HG02884 (cell line): ENCODE measurements around the gene FGFR3.
"Not testable (repeated sequence)": the region's sequence is repeated elsewhere in the genome, so short reads cannot be mapped to it uniquely, and the experiment has no call there.

Source experiments
- ATAC-seq: cut with Tn5 transposase; IDR thresholded peaks from one replicate; pipeline ENCODE4 v1.9.1; 2021; ENCODE audit warnings: mild to moderate bottlenecking, moderate library complexity; ENCODE audit not compliant: unreplicated experiment

Gene FGFR3

DNA sequence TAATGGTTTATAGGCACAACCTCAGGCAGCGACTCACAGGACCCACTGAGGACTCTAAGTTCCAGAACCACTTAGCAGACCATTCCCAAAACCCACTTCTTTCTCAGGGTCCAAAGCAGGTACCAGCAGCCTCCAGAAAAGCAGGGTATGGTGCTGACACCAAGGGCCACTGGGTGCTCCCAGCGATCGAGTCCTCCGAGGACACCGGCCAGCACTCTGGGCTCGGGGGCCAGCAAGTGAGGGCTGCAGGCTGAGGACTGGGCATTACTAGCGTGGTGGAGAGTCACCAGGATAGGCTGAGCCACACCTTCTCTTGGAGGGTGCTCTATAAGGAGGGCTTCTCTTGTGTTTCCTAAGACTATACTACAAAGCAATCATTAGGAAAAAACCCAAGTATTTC is 43.6 kb downstream of the FGFR3 start:
- ATAC-seq = no peak

GRCh38 chr4:1837069-1837468 is 44.0 kb downstream of the FGFR3 start:
- ATAC-seq = no peak

DNA sequence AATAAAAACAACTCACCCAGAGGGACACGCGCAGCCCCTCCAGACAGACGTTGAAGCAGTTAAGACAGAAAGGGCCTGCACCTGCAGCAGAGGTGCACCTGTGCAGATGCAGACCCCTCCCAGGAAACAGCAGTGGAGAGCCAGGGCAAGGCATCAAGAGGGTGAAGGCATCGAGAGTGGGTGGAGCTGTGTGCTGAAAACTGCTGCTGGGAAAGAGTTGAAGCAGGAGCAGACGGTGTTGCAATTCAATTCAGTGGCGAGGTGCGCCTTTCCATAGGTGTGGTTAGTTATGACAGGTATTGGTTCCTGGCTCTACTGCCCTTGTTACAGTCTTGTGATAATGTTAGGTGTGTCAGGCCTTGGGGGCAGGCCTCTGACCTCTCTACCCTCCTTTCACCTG is 46.2 kb downstream of the FGFR3 start:
- ATAC-seq = no peak

GRCh38 chr4:1841201-1841886 is 48.3 kb downstream of the FGFR3 start:
- ATAC-seq = no peak

DNA sequence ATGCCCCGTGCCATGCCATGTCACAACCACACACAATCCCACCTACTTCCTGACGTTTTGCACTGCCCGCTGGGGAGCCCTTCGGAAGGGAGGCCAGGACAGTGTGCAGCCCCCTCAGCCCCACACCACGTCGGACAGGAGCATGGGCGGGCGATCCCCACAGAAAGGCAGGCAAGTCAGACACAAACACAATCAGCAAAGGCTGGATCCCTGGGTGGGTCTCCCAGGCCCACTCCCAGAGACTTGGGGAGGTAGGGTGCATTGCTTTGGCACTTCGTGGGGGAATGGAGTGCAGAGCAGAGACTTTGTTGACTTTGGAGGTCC is 48.8 kb downstream of the FGFR3 start:
- ATAC-seq = no peak

DNA sequence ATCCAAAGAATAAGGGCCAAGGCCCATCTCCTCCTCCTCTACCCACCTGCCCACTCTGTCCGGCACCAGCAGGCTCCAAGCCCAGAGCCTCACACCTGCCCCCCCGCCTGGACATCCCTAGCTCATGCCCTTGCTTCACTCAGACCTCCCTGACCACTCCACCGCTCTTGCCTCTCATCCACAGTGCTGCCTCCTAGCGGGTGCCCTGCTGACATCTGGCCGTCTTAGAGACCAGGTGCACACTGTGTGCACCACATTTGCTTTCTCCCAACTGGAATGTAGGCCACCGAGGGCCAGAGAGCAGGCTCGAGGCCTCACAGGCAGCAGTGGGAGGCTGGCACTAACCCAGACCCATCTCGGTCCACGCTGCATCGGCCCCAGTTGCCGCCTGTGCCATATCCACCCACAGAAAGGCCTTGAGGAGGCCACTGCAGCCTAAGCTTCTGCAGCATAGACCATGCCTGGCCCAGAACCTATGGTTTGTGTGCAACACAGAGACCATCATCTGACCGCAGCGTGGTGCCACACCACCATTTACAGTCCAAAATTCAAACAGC is 49.3 kb downstream of the FGFR3 start:
- ATAC-seq = no peak

GRCh38 chr4:1842993-1843448 is 49.9 kb downstream of the FGFR3 start:
- ATAC-seq = no peak

DNA sequence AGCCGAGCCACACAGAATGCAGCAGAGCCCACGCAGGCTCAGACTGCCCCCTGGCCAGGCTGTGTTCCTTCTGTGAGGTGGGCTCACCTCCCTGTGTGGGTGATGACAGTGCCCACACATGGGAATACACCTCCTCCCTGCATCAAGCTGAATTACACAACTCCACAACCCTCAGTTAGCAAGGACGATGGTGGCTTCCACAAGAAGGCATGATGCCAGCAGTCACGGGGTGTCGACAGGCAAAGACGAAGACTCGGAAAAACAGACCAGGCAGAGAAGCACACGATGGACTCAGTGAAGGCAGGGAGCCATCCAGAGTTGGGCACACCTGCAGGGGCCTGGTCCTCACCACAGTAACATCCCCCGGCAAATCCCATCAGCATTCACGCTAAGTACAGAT is 50.8 kb downstream of the FGFR3 start:
- no peak for ATAC-seq

GRCh38 chr4:1844618-1845017 is 51.5 kb downstream of the FGFR3 start:
- ATAC-seq = not testable (repeated sequence)

GRCh38 chr4:1846580-1846979 is 53.5 kb downstream of the FGFR3 start:
- no peak for ATAC-seq

- ATAC-seq = no peak
These were observed 57.2 kb downstream of the FGFR3 start for GRCh38 chr4:1850276-1850675.

DNA sequence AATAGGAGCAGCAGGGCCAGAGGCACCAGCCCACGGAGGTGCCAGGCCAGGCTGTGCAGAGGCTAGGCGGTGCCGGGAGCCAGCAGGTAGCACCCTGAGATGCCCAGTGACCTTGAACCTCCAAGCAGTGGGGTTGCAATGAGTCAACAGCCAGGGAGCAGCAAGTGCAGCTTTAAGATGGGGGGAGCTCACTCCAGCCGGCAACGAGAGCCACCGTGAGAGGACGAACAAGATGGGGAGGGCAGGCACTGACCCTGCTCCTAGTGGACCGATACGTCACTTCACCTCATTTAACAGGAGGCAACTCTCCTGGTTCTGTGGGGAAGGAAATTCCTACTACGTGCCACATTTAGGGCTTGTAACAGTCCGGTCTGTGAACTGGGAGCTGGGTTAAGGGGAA is 58.1 kb downstream of the FGFR3 start:
- ATAC-seq = no peak

DNA sequence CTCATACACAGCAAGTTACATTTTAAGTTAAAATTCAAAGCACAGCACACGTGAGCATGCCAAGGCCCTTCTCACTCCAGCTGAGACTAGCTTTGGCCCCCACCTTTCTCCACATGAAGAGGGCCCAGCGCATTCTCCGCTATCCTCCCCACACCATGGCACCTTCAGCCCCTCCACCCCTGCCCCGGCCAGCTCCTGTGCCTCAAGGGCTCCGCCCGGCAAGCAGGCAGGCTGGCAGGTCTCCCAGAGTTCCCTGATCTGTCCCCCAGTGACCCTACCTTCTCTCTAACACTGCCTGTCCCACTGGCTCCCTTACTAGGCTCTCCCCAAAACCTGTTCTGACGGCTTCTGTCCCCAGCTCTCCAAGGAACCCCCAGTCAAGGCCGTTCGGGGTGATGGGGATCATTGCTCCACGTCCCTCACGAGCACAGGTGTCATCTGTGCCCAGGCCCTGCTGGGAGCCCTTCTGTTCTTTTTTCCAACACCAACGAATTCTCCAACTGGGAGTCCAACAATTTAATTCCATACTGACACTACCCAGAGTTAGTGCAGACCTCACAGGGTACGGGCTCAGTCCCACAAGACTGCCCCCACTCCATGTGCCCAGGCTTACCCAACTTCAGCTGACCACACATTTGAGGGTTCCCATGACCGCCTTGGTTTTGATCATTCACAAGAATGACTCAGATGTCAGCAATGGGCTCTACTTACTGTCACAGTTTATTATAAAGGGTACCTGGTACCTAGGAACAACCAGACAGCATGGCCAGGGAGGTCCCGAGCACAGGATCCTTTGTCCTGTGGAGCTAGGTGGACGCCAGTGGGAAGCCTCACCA is 58.7 kb downstream of the FGFR3 start:
- ATAC-seq = no peak

DNA sequence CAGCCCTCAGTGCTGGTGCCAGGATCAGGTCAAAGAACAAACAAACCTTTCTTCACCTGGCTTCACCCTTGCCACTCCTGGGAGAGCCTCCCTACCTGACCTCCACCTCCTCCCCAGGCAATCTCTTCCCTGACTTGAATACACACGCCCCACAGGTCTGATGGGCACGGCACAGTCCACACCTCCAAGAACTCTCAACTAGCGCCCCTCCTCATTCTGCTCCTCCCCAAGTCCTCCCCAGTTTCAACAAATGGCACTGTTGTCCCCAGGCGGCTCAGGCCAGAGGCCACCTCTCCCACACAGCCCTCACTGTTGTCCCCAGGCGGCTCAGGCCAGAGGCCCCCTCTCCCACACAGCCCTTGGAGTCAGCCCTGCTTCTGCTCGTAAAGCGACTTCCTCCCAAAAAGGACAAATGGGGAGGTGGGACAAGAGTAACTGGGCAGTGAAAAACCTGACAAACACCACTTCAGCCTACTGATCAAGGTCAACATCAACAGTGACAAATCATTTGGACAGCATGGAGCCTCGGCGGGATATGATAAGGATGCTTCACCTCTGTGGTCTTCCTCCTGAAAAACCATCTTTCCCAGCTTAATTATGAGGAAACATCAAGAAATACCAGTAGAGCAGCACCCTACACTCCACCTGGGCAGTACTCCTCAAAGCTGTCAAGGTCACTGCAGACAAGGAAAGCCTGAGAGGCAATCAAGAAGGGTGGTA is 60.0 kb downstream of the FGFR3 start:
- no peak for ATAC-seq

- no peak for ATAC-seq
These were observed 61.7 kb downstream of the FGFR3 start for GRCh38 chr4:1854752-1855151.

DNA sequence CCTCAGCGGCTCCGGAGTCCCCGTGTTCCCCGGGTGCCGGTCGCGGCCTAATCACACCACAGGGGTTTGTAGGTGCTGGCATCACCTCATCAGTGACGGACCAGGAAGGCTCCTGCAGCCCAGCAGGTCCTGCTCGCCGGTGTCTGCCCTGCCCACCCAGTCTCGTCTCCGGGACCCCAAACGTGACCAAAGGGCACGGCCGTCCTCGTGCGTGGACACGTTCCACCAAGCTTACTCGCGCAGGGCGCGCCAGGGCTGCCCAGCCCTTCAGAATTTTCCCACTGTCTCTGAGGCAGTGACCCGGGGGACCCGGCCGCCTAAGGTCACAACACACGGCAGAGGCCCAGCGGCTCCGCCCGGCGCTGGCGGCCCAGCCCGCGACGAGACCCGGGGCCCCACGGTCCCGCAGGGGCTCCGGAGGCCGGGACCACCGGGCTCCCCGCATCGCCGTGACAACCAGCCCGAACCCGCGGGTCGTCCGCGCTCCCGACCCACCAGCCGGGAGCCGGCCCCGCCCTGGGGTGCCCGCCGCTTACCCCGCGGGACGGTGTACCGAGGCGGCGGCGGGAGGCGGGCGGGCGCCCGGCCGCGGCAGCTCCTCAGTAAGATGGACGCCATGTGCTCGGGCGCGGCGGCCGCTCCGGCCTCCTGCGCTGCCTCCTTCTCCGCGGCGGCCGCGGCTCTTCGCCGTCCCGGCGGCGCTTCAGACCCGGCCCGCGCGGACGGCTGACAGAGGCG is 62.4 kb downstream of the FGFR3 start:
- peak; percentile 22 for ATAC-seq

- peak; percentile 82 for ATAC-seq
These were observed 63.2 kb downstream of the FGFR3 start, which contains the start of gene LETM1 for GRCh38 chr4:1856071-1856942. LETM1 (minus strand) TSS chr4:1856156; CDS start chr4:1855950, 206 bp downstream.

DNA sequence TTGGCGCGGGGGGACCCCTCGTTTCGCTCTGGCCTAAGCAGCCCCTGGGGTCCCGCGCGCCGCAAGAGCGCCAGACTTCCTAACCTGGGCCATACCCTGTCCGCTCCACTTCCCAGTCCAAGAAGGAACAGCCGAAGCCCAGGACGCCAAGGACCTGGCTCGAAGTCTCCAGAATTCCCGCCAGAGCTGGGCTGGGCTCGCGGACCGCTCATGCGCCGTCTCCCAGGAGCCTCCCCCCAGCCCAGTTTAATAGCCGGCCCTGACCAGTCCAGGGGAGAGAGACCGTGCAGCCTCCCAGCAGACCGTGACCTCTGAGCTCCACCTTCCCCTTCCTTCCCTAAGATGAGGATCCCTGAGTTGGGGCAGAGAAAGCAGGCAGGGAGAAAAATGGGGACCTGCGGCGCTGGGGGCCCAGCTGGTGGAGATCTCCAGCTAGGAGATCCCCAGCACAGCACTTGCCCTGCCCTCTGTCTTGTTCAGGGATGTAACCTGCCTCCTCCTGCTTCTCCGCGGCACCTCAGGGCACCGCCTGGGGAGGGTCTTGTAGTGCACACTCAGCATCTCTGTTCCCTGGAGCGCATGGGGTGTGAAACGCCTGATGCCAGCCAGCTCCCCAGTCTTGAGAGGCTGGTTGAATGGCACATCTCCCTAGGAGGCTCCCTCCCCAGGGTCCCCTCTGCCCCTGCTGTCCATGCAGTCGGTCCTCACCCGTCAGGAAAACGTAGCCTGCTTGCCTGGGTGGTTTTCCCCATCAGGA is 64.0 kb downstream of the FGFR3 start:
- no peak for ATAC-seq

DNA sequence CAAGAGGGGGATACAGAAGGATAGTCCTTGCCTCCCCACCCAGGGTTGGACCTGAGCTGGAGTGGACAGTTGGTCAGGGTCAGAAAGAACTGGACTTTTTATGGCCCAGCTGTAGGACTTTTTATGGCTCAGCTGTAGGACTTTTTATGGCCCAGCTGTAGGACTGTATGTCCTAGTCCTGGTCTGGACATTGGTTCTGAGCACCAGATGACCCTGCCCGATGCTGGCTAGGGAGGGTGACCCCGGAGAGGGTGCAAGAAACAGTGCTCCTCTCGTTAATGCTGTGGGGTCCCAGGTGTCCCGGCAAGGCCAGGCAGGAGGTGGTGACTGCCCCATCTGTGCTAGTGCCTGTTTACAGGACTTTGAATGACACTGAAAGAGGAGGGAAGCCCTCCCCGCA is 64.8 kb downstream of the FGFR3 start:
- ATAC-seq = no peak
